DMS 273 treated with DMSO at 0.1 percent for 48 hours (cell line): ENCODE results near the gene ZNF865.

Experiments
- DNase-seq: peaks from one replicate; lab custom pipeline; 2025; lab: John Stamatoyannopoulos, UW

The ZNF865 gene

GRCh38 chr19:55586976-55587668 is 18.3 kb upstream of the ZNF865 start:
- DNase-seq = peak; percentile 78

GRCh38 chr19:55588738-55589137 is 16.7 kb upstream of the ZNF865 start:
- no peak for DNase-seq

- no peak for DNase-seq
These were observed 15.3 kb upstream of the ZNF865 start for GRCh38 chr19:55590109-55590508.

GRCh38 chr19:55590617-55591016 is 14.8 kb upstream of the ZNF865 start:
- DNase-seq = no peak

GRCh38 chr19:55591555-55591954 is 13.9 kb upstream of the ZNF865 start:
- no peak for DNase-seq

GRCh38 chr19:55592391-55593090 is 12.9 kb upstream of the ZNF865 start:
- DNase-seq = no peak

GRCh38 chr19:55593096-55593772 is 12.2 kb upstream of the ZNF865 start:
- DNase-seq = no peak

- no peak for DNase-seq
These were observed 10.4 kb upstream of the ZNF865 start for GRCh38 chr19:55594996-55595545.

- no peak for DNase-seq
These were observed 9.1 kb upstream of the ZNF865 start for GRCh38 chr19:55596304-55596703.

- no peak for DNase-seq
These were observed 7.9 kb upstream of the ZNF865 start for GRCh38 chr19:55597501-55597921.

- DNase-seq = no peak
These were observed 7.4 kb upstream of the ZNF865 start for GRCh38 chr19:55598034-55598433.

- DNase-seq = peak; percentile 75
These were observed 6.6 kb upstream of the ZNF865 start for GRCh38 chr19:55598719-55599467.

GRCh38 chr19:55599468-55599841 is 6.0 kb upstream of the ZNF865 start, which contains the start of gene FIZ1:
FIZ1 (minus strand) TSS chr19:55599517; CDS start chr19:55597865, 1,652 bp downstream.
- DNase-seq = peak; percentile 95

GRCh38 chr19:55599842-55600661 is 5.4 kb upstream of the ZNF865 start, which contains the start of gene ZNF524:
ZNF524 (plus strand) TSS chr19:55600288; CDS start chr19:55602113, 1,825 bp downstream.
- peak; percentile 92 for DNase-seq

GRCh38 chr19:55600662-55601028 is 4.8 kb upstream of the ZNF865 start:
- DNase-seq = no peak

- no peak for DNase-seq
These were observed 4.4 kb upstream of the ZNF865 start for GRCh38 chr19:55601084-55601483.

GRCh38 chr19:55602104-55603001 is 3.1 kb upstream of the ZNF865 start:
- DNase-seq = no peak

GRCh38 chr19:55603115-55603514 is 2.3 kb upstream of the ZNF865 start:
- no peak for DNase-seq

- DNase-seq = no peak
These were observed 1.7 kb upstream of the ZNF865 start for GRCh38 chr19:55603581-55604292.
